Adrenal gland (tissue), 12 donors: ENCODE data around the gene GARS1. TPM values are rescaled to one million over a fixed set of nuclear protein-coding genes. Genes with fewer than 3 reads are reported as not detected.

ENCODE experiments used
- DNase-seq, 7 donors: peaks; one replicate each; pipeline ENCODE4 v3.0.0-alpha.2; 2019 to 2020
- H3K27ac ChIP-seq, 5 donors: fragments of 200-600 bp; sonication (generic) in 4 of 5; 1 replicate in 3 of 5; 2 replicates in 2 of 5; pipeline versions ENCODE4 v1.5.1 to v1.8.0; 2016 to 2020; ENCODE audit warnings: mild to moderate bottlenecking in 1 of 5
- H3K27me3 ChIP-seq: fragments of 200-600 bp; 2 replicates; pipeline ENCODE4 v1.8.0; 2021
- H3K36me3 ChIP-seq, 2 donors: fragments of 200-600 bp; replicated peaks in 1 of 2; 1 replicate in 1 of 2; 2 replicates in 1 of 2; pipeline versions ENCODE4 v1.5.1 to v1.8.0; 2018 to 2022
- H3K4me1 ChIP-seq, 2 donors: fragments of 200-600 bp; replicated peaks in 1 of 2; 1 replicate in 1 of 2; 2 replicates in 1 of 2; pipeline versions ENCODE4 v1.5.1 to v1.8.0; 2018 to 2021
- H3K4me3 ChIP-seq, 4 donors: fragments of 200-600 bp; sonication (generic) in 3 of 4; one replicate each; pipeline ENCODE4 v1.5.1; 2016 to 2018
- H3K9me3 ChIP-seq, 3 donors: fragments of 200-600 bp; sonication (generic) in 1 of 3; replicated peaks in 1 of 3; 1 replicate in 2 of 3; 2 replicates in 1 of 3; pipeline versions ENCODE4 v1.5.1 to v1.8.0; 2016 to 2021
- POLR2A ChIP-seq, 2 donors: fragments of 450-650 bp; IDR thresholded peaks; one replicate each; pipeline ENCODE4 v1.6.1; 2017; ENCODE audit warnings: antibody characterized with exemption in 2 of 2, mild to moderate bottlenecking in 2 of 2, moderate library complexity in 1 of 2
- WGBS, 4 donors: extraction: QIAGEN DNeasy Blood & Tissue Kit in 2 of 4; methylation state at CpG; one replicate each; pipeline versions ENCODE4 v1.1.5 to v1.1.7; 2013 to 2017; 5-methylcytosine and 5-hydroxymethylcytosine counted together
- intact Hi-C, 2 donors: fragments of 100-400 bp; cut with DNase I; formaldehyde crosslinking; loops; one replicate each; pipeline versions ENCODE4 v1.14.1 to v1.15.0; 2022 to 2023
- polyA plus RNA-seq, 3 donors: library from polyadenylated mRNA; stranded (reverse); fragments of 200-250 nt in 2 of 3; fragments of 350-450 nt in 1 of 3; fragmentation: Illumina TruSeq in 1 of 3; extraction: RNeasy Lipid Tissue Mini Kit (QIAGEN cat#74804) in 1 of 3; gene quantifications; one replicate each; pipeline ENCODE4 v1.2.3, GENCODE V29; 2013 to 2014
- total RNA-seq, 9 donors: library from RNA; depleted of rRNA in 4 of 9; stranded (reverse); fragments of >200 nt in 4 of 9; fragments of 120-200 nt in 1 of 9; fragmentation: NEBNext Ultra II Directional in 1 of 9; extraction: Animal tissue kit (Norgen Biotek cat#: 25700) in 1 of 9; gene quantifications; one replicate each; pipeline versions ENCODE4 v1.1.0 to v1.2.4, GENCODE V29; 2013 to 2023
- TF ChIP-seq, protein P1 (sequence below), 6 experiments: fragments of 450-650 bp in 4 of 6; fragments of 200-600 bp in 2 of 6; sonication (generic) in 1 of 6; IDR thresholded peaks; 1 replicate in 5 of 6; 2 replicates in 1 of 6; pipeline versions ENCODE4 v1.5.1 to v1.8.0; 2016 to 2021; ENCODE audit warnings: antibody characterized with exemption in 6 of 6, mild to moderate bottlenecking in 2 of 6, moderate library complexity in 1 of 6
- donor health status: healthy with polysubstance abuse.
- donor health status: Bipolar disorder and iron deficiency.
- donor health status: DM: yes; HTN: yes; CAD: no.
- donor health status: DM: no; HTN: no; CAD: no.
- donor health status: DM: no; HTN: no; CAD: no.
- donor health status: DM: yes; HTN: yes; CAD: no.

GARS1 gene
- total and polyA plus RNA-seq, 12 donors = 36.3 to 188 (median 69.4) TPM

DNA sequence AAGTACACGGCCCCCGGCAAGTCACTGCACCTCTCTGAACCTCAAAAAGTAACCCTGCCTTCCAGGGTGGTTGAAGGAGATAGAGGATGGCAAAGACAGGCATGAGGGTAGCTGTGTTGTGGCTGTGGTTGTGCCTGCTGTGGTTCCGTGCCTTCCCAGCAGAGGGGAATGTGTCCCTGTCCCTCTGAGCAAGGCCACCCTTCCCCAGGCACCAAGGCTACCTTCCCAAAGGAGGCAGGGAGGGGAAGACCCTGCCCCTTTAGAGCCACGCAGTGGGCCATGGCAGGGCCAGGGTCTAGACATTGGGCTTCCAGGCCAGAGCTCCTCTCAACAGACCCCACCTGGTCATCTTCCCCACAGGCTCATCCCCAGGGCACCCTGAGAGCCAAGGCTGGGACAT is 68.7 kb downstream of the GARS1 start:
- intact Hi-C loops = no loop called here

DNA sequence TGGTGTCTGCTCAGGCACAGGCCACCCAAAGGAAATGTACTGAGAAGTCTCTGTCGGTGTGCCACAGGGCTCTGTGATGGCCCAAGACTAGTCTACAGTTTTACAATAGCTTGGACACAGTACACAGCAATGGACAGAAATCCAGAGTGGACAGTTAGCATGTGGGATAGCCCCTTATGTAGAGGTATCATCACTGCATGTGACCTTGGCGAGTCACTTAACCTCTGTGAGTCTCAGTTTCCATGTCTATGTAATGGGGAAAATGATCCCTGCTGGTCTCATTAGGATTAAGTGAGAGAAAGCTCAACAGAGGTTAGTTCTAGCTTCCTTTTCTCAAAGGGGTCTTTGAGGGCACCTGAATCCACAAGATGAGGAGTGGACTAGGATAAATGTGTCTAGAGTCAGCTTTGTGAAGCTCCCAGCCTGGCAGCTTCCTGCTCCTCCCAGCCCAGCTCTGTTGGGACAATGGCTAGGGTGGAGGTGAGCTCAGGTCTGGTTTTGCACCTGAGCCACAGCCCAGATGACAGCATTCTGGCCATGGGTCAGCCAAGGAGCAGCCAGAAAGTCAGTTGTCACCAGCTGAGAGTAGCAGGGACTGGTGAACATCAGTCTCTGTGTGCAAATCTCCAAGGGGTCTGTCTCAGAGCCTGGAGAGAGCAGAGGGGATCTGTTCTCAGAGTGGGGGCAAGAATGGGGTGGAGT is 69.7 kb downstream of the GARS1 start:
- TF ChIP-seq, protein P1, sequence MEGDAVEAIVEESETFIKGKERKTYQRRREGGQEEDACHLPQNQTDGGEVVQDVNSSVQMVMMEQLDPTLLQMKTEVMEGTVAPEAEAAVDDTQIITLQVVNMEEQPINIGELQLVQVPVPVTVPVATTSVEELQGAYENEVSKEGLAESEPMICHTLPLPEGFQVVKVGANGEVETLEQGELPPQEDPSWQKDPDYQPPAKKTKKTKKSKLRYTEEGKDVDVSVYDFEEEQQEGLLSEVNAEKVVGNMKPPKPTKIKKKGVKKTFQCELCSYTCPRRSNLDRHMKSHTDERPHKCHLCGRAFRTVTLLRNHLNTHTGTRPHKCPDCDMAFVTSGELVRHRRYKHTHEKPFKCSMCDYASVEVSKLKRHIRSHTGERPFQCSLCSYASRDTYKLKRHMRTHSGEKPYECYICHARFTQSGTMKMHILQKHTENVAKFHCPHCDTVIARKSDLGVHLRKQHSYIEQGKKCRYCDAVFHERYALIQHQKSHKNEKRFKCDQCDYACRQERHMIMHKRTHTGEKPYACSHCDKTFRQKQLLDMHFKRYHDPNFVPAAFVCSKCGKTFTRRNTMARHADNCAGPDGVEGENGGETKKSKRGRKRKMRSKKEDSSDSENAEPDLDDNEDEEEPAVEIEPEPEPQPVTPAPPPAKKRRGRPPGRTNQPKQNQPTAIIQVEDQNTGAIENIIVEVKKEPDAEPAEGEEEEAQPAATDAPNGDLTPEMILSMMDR (IDR thresholded peaks at IDR 0.05) = no peak
- no peak for TF ChIP-seq POLR2A (IDR thresholded peaks at IDR 0.05)
- intact Hi-C loops = no loop called here
- Histone ChIP-seq H3K4me1 (no peaks in the 10 kb centered on the region), H3K27ac (no peak overlapping the region), H3K4me3 (no peak overlapping the region), H3K9me3 (no peaks in the 10 kb centered on the region), H3K36me3 (no peaks in the 10 kb centered on the region), H3K27me3 (no peaks in the 10 kb centered on the region)
- DNase-seq = no peak
- 75 to 89% (median 82%) methylated on average over 1 to 2 of the region's 2 CpGs for WGBS, 4 donors

More for the DNA sequence above, 68.7 kb downstream of the GARS1 start:
- no peak for TF ChIP-seq POLR2A (IDR thresholded peaks at IDR 0.05)
- TF ChIP-seq, protein P1 (IDR thresholded peaks at IDR 0.05) = no peak
- H3K4me3 ChIP-seq = no peak overlapping the region
- no peaks in the 10 kb centered on the region for H3K9me3 ChIP-seq
- WGBS, 4 donors = 65 to 74% (median 71%) methylated on average over 2 to 4 of the region's 4 CpGs
- no peaks in the 10 kb centered on the region for H3K4me1 ChIP-seq
- DNase-seq = no peak
- H3K27ac ChIP-seq = no peak overlapping the region
- H3K27me3 ChIP-seq = no peaks in the 10 kb centered on the region
- no peaks in the 10 kb centered on the region for H3K36me3 ChIP-seq

DNA sequence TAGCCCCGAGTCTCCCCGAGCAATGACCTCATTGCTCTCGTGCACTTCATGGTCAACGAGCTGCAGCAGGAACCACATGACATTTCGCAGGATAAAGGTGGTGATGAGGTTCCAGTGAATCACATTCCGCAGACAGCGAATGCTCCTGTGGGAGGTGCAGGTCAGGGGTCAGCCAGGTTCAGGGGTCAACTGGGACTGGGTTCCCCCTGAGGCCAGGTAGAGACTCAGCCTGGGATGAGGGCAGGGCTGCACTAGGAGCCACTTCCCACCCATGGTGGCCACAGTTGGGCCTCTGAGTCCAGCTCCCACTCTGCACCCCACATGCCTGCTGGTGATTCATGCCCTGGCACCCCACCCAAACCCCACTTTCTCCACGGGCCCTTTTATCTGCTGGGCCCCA is 70.4 kb downstream of the GARS1 start:
- whole genome bisulfite sequencing, 4 donors = 46 to 79% (median 70%) methylated on average over 1 to 8 of the region's 8 CpGs
- intact Hi-C loops = no loop called here
- H3K27me3 ChIP-seq = no peaks in the 10 kb centered on the region
- H3K9me3 ChIP-seq = no peaks in the 10 kb centered on the region
- TF ChIP-seq, protein P1 (IDR thresholded peaks at IDR 0.05) = no peak
- no peak for TF ChIP-seq POLR2A (IDR thresholded peaks at IDR 0.05)
- H3K36me3 ChIP-seq = no peaks in the 10 kb centered on the region
- no peak for DNase-seq
- no peak overlapping the region for H3K4me3 ChIP-seq
- H3K27ac ChIP-seq = no peak overlapping the region
- no peaks in the 10 kb centered on the region for H3K4me1 ChIP-seq

DNA sequence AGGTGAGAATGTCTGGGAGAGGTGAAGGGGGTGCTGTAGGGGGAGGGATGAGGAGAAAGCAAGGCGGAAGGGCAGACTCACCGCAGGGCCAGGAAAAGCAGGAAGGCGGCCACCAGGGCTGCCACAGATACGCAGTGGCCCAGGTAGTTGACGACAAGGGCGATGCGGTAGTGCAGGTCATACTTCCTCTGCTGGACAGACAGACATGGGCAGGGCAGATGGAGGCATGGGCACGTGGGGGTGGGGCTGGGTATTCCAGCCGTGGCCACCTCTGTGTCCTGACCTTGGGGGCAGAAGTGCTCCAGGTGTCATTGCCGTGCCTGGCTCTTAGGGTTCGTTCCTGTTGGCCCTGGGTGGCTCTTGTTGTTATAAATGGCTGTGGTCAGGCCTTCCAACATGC is 70.8 kb downstream of the GARS1 start:
- H3K27me3 ChIP-seq = no peaks in the 10 kb centered on the region
- H3K4me3 ChIP-seq = no peak overlapping the region
- H3K36me3 ChIP-seq = no peaks in the 10 kb centered on the region
- H3K27ac ChIP-seq = no peak overlapping the region
- no peaks in the 10 kb centered on the region for H3K4me1 ChIP-seq
- DNase-seq = no peak
- TF ChIP-seq, protein P1 (IDR thresholded peaks at IDR 0.05) = no peak
- TF ChIP-seq POLR2A (IDR thresholded peaks at IDR 0.05) = no peak
- no peaks in the 10 kb centered on the region for H3K9me3 ChIP-seq
- intact Hi-C loops = no loop called here
- 84 to 90% (median 86%) methylated on average over 8 to 11 of the region's 11 CpGs for WGBS, 4 donors
